Activated T-helper 9 cell treated with anti-CD3 and anti-CD28 coated beads, Interleukin-2, amount 50 U/mL, for 16 hours (primary cell): Measurements from ENCODE around the gene SLC16A8.

Source experiments
- DNase-seq: peaks from one replicate; pipeline ENCODE4 v3.0.0-alpha.2; 2020; ENCODE audit warnings: low read depth

The SLC16A8 gene

GRCh38 chr22:38072322-38073149, 11.4 kb downstream of the SLC16A8 start:
- DNase-seq = no peak

DNA sequence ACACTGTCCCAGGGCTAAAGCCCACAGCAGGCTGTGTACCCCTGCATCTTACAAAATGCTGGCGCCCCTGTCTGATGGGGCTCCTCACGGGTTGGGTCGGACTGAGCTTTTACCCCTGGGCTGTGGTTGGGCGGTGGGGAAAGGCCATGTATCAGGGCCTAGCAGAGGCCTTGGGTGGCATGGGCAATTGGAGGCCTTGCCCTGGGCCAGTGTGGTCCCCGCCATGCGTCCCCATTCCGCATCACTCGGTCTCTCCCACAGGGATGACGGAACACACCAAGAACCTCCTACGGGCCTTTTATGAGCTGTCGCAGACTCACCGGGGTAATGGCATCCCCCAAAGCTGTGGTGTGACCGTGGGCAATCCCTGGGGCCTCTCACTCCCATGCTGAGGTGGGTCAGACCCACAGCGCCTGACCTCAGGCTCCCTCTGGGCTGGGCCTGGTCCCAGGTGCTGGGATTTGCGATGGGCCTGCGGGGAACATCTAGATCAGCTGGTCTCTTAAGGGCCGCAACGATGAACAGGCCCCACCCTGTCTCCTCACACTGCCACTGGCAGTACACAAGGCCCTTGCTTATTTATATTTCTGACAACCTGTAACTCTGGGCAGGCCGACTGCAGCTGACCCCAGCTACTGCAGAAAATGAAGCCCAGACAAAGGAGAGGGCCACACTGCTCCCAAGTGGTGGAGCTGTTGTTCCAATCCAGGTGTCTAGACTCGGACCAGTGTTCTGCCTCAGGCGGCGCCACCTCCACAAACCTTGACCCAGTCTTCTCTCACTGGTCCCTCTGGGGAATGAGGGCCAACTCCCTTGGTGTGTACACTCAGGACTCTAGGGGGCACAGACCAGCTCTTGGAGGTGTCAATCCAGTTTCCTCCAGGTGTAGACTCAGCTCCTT, 12.3 kb downstream of the SLC16A8 start:
- no peak for DNase-seq

- DNase-seq = no peak
Observed at GRCh38 chr22:38070250-38070921, 13.6 kb downstream of the SLC16A8 start.

GRCh38 chr22:38069372-38070249, 14.4 kb downstream of the SLC16A8 start:
- no peak for DNase-seq

DNA sequence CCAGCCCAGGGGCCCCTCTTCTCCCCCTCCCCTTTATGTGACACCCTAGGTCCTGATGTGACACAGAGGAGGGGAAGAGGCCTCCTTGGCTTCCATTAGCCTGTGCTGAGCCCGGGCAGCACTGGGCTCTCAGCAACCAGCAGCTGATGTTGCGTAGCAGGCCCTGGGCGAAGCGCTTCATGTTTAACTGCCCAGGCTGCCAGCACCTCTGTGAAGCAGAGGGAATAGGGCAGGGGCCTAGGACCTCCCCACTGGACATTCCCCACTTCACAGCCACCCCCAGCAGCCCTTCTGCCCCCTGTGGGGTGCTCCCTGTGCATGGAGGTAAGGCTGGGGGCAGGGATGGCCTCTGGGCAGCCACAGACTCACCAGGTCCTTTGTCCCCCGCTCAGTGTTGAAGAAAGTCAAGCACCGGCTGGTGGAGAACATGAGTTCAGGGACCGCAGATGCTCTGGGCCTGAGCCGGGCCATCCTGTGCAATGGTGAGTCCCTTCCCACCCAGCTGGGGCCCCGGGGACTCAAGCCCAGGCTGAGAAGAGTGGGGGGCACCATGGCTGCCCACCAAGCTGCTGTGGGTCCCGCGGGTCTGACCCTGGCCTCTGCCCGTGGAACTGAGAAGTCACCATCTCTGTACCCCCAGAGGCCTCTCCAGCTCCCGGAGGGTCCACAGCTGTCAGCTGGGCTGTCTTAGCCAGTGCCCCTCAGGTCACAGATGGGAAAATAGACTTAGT, 15.2 kb downstream of the SLC16A8 start:
- DNase-seq = no peak

- no peak for DNase-seq
Observed at GRCh38 chr22:38067761-38068360, 16.1 kb downstream of the SLC16A8 start.

- no peak for DNase-seq
Observed at GRCh38 chr22:38067028-38067415, 17.0 kb downstream of the SLC16A8 start.

DNA sequence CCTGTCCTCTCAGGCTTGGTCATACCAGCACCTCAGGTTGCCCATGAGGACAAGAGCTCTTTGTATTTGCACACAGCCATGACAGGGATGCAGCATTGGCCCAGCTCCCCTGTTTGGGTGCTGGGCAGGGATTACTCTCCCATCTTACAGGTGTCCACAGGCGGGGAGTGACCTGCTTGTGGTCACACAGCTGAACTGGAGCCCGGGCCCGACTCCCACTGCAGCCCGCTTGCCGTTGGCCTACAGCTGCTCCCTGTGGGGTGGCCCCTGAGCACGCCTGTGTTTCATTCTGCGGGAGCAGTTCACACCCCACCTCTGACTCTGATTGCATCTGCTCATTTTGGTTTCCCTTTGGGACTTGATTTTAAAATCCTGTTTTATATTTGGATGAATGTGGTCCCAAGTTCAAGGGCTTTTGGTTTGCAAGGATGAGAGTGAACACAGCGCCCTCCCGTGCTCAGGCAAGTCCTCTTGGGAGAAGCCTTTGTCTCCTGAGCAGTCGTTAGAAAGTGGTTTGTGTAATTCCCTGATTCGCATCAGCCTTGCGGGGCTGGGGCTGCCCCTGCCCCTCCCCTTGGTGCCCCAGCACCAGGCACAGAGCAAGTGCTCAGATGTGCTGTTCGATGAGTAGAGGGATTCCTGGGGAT, 17.5 kb downstream of the SLC16A8 start:
- no peak for DNase-seq

DNA sequence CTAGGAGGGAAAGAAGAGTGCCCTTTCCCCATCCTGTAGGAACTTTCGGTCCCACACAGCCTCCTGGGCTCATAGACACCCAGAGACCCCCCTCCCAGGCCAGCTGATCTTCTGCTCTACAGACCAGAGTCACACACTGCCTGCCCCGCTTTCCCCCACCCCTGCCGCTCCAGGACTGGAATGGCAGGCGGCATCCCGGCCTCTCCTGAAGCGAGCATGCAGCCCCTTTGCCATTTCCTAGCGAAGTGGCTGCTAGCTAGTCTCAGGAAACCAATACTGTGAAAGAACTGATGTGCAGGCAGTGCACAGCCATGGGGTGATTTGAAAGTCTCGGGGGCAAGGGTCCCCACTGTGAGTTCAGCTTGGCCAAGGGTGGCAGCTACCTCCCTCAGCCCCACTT, 18.4 kb downstream of the SLC16A8 start:
- no peak for DNase-seq

DNA sequence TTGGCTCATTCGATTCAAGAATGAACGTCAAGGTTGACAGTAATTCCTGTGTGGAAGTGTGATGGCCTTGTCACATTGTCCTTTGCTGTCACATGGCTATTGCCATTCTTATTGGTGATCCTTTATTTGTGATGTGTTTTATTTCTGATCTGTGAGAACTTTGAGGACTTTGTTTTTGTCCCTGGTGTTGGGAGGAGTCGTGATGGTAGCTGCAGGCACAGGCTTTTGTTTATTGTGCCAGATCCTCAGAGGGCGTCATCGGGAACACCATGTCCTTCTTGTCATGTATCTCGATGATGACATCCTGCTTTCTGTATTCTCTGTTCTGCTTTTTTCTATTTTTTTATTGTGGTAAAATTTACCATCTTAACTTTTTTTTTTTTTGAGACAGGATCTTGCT, 21.2 kb downstream of the SLC16A8 start:
- no peak for DNase-seq

GRCh38 chr22:38056969-38057891, 26.8 kb downstream of the SLC16A8 start, which contains the start of gene PICK1:
TSS of gene PICK1 (plus strand) at chr22:38057404. CDS start at chr22:38057810, 406 bp downstream.
- DNase-seq = peak; percentile 72

DNA sequence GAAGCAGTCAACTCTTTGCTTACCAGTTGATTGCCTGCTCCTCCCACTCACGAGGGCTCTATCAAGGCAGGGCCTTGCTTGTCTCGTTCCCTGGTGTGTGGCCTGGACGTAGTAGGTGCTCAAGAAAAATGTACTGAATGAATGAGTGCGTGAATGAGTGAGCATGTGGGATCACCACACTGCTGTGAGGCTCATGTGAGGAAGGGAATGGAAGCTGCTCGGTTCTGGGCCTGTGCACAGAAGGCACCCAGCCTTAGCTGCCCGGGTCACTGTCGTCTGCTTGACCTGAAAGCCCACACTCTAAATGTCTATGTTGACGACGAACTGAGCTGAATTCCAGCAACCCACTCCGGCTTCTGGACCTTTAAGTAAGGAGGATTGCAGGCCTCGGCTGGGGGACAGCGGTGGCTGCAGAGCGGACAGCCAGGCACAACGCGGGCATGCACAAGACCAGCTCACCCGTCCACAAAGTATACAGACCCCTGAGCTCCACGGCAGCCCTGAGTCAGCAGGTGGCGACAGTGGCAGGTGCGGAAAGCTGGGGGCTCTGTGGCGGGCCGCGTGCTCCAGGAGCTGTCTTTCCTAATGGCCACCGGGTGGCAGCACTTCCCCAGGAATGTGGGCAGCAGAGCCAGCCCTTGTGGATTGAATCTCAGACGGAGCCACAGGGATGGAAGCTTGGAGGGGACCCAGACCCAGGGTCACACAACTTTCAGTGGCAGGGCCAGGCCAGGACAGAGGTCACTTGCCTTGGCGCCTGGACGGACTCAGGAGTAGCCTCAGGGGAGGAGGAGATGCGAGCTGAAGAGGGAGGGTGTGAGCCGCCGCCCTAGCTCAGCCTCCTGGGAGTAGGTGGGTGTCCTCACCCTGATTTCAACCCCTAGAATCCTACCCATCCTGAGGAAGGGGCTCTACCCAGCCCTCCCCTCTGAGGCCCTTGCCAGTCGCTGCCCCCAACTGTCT, 31.8 kb downstream of the SLC16A8 start:
- peak; percentile 69 for DNase-seq

- DNase-seq = no peak
Observed at GRCh38 chr22:38051261-38051660, 32.7 kb downstream of the SLC16A8 start.

DNA sequence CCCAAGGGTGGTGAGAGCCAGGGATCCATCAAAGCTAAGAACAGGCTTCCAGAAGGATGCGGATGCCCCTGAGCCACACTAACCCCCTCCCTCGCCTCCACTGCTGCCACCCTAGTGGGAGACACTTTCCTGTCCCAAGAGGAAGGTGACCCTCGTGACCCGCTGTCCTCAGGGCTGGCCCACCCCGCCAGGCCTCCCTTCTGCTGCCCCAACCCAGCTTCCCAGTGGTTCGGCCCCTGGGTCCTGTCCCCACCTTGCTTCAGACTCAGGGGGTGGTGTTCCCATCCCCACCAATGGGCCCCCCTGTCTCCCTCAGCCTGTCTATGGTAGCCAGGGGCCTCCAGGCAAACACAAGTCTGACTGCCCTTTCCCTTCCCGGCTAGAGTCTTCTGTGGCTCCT, 33.3 kb downstream of the SLC16A8 start:
- no peak for DNase-seq

DNA sequence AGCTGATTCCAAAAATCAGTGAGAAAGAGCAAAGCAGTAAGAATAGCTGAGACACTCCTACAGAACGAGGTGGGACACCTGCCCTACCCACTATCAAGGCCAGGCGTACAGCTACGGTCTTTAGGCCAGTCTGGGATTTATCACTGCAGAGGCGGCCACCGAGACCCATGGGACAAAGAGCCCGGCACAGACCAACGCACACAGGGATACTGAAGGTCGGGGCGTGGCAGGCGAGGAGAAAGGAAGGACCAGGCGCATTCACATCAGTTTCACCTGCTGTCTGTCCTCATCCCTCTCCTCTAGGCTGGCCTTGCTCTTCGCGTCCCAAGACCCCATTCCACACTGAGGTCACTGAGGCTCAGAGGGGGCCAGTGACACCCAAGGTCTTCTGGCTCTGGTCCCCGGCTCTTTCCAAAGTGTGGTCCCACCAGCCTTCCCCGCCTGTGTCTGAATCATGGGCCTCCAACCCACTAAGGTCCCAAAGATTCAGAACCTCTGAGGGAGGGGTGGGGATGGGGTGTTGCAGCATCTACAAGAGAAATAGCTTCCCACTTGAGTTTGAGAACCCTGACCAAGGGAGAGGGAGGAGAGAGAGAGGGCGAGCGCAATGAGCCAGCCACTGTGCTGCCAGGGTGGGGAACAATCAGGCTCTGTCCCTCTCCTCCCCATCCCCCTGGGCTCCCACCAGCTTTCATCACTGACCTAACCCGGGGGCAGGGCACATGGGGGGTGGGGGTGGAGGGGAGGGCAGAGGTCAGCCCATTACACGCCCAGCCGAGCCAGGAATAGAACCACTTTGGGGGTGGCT, 34.0 kb downstream of the SLC16A8 start:
- no peak for DNase-seq

GRCh38 chr22:38046070-38046748, 37.8 kb downstream of the SLC16A8 start:
- DNase-seq = no peak
